Nephron (organoid): ENCODE measurements around the gene AIP.
"Not testable (repeated sequence)": the region's sequence is repeated elsewhere in the genome, so short reads cannot be mapped to it uniquely, and the experiment has no call there.

ENCODE experiments used
- H3K27ac Mint-ChIP-seq, 3 experiments: 2 replicates each; pipeline ENCODE4 v1.8.0; 2020; ENCODE audit warnings: mixed read lengths in 3 of 3, mild to moderate bottlenecking in 2 of 3, moderate library complexity in 1 of 3
- H3K27me3 Mint-ChIP-seq: 2 replicates; pipeline ENCODE4 v1.8.0; 2021; ENCODE audit warnings: low read depth, mild to moderate bottlenecking, moderate library complexity, mixed read lengths
- H3K36me3 Mint-ChIP-seq: 2 replicates; pipeline ENCODE4 v1.8.0; 2020; ENCODE audit warnings: low read depth, mixed read lengths
- H3K4me1 Mint-ChIP-seq: 2 replicates; pipeline ENCODE4 v1.8.0; 2020; ENCODE audit warnings: mixed read lengths
- H3K4me3 Mint-ChIP-seq, 3 experiments: 2 replicates each; pipeline ENCODE4 v1.8.0; 2020; ENCODE audit warnings: mild to moderate bottlenecking in 3 of 3, mixed read lengths in 3 of 3, moderate library complexity in 2 of 3
- H3K9me3 Mint-ChIP-seq: 2 replicates; pipeline ENCODE4 v1.8.0; 2020; ENCODE audit warnings: mixed read lengths
- TF ChIP-seq, protein P1 (sequence below), 3 experiments: fragments of 200-600 bp; sonication (generic); IDR thresholded peaks; one replicate each; pipeline ENCODE4 v1.5.0; 2021; ENCODE audit warnings: antibody characterized with exemption in 3 of 3; ENCODE audit not compliant: unreplicated experiment in 3 of 3

AIP gene

DNA sequence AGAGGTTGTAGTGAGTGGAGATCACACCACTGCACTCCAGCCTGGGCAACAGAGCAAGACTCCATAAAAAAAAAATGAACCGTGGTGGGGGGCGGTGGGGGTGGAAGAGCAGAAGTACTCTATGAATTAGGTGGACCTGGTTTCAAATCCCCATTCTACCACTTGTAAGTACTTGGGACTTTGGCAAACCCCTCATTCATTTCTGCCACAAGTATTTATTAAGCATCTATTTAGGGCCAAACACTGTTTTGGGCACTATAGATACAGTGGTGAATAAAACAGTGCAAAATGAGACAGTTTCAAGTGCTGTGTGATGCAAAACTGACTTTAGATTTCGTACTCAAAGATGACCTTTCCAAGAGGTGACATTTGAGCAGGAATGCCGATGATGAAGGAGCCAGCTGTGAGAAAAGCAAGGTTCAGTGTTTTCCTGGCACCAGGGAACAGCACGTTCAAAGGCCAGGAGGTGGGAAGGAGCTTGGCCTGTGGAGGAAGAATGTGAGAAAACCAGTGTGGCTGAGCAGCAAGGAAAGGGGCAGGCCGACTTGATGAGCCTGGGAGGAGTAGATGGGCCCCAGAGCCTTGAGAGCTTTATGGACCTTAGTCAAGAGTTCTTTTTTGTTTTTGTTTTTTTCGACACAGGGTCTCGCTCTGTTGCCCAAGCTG, 12.4 kb upstream of the AIP start:
- Mint-ChIP-seq H3K9me3 (no peaks in the 10 kb centered on the region), H3K4me1 (peaks cover 6% of the 10 kb centered on the region)

DNA sequence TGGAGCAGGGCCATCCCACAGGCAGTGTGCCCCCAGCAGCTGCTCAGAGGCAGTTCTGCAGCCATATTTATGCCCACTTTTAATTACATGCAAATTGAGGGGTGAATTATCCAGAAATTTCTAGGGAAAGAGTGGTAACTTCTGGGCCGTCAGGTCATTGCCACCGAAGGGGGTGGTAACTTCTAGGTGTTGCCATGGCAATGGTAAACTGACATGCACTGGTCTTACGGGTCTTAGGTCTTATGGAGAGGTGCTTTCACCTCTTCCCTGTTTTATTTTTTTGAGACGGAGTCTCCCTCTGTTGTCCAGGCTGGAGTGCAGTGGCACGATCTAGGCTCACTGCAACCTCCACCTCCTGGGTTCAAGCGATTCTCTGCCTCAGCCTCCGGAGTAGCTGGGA, 9.9 kb upstream of the AIP start:
- H3K4me1 Mint-ChIP-seq: peaks cover under 1% of the 10 kb centered on the region
- H3K27ac Mint-ChIP-seq: no peak overlapping the region
- H3K4me3 Mint-ChIP-seq: no peak overlapping the region
- H3K36me3 Mint-ChIP-seq: no peaks in the 10 kb centered on the region
- H3K27me3 Mint-ChIP-seq: no peaks in the 10 kb centered on the region
- TF ChIP-seq, protein P1, sequence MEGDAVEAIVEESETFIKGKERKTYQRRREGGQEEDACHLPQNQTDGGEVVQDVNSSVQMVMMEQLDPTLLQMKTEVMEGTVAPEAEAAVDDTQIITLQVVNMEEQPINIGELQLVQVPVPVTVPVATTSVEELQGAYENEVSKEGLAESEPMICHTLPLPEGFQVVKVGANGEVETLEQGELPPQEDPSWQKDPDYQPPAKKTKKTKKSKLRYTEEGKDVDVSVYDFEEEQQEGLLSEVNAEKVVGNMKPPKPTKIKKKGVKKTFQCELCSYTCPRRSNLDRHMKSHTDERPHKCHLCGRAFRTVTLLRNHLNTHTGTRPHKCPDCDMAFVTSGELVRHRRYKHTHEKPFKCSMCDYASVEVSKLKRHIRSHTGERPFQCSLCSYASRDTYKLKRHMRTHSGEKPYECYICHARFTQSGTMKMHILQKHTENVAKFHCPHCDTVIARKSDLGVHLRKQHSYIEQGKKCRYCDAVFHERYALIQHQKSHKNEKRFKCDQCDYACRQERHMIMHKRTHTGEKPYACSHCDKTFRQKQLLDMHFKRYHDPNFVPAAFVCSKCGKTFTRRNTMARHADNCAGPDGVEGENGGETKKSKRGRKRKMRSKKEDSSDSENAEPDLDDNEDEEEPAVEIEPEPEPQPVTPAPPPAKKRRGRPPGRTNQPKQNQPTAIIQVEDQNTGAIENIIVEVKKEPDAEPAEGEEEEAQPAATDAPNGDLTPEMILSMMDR (IDR thresholded peaks at IDR 0.05; ENCODE audit: unreplicated experiment in 3 of 3): no peak
- H3K9me3 Mint-ChIP-seq: no peaks in the 10 kb centered on the region

More for the DNA sequence above, 12.4 kb upstream of the AIP start:
- Mint-ChIP-seq H3K36me3 (no peaks in the 10 kb centered on the region), H3K27me3 (no peaks in the 10 kb centered on the region), H3K4me3 (peak overlapping the region; percentile 40 to 95 (median 91)), H3K27ac (peak overlapping the region in 1 of 3 experiments; percentile 54)
- TF ChIP-seq, protein P1 (IDR thresholded peaks at IDR 0.05; ENCODE audit: unreplicated experiment in 3 of 3): no peak

DNA sequence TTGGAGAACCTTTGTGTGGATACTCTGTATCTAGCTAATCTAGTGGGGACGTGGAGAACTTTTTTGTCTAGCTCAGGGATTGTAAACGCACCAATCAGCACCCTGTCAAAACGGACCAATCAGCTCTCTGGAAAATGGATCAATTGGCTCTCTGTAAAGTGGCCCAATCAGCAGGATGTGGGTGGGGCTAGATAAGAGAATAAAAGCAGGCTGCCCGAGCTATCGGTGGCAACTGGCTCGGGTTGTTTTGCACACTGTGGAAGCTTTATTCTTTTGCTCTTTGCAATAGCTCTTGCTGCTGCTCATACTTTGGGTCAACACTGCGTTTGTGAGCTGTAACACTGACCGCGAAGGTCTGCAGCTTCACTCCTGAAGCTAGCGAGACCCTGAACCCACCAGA, 6.1 kb upstream of the AIP start:
- not testable (repeated sequence) for H3K27me3 Mint-ChIP-seq, H3K36me3 Mint-ChIP-seq, H3K27ac Mint-ChIP-seq, H3K4me1 Mint-ChIP-seq, H3K4me3 Mint-ChIP-seq, H3K9me3 Mint-ChIP-seq

DNA sequence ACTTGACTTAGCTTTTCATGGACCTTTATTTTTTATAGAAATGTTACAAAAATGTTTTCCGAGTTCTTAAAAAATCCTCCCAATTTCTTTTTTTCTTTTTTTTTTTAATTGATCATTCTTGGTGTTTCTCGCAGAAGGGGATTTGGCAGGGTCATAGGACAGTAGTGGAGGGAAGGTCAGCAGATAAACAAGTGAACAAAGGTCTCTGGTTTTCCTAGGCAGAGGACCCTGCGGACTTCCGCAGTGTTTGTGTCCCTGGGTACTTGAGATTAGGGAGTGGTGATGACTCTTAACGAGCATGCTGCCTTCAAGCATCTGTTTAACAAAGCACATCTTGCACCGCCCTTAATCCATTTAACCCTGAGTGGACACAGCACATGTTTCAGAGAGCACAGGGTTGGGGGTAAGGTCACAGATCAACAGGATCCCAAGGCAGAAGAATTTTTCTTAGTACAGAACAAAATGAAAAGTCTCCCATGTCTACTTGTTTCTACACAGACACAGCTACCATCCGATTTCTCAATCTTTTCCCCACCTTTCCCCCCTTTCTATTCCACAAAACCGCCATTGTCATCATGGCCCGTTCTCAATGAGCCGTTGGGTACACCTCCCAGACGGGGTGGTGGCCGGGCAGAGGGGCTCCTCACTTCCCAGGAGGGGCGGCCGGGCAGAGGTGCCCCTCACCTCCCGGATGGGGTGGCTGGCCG, 5.3 kb upstream of the AIP start:
- H3K9me3 Mint-ChIP-seq, H3K27me3 Mint-ChIP-seq, H3K36me3 Mint-ChIP-seq, H3K27ac Mint-ChIP-seq, H3K4me3 Mint-ChIP-seq, H3K4me1 Mint-ChIP-seq: not testable (repeated sequence)

DNA sequence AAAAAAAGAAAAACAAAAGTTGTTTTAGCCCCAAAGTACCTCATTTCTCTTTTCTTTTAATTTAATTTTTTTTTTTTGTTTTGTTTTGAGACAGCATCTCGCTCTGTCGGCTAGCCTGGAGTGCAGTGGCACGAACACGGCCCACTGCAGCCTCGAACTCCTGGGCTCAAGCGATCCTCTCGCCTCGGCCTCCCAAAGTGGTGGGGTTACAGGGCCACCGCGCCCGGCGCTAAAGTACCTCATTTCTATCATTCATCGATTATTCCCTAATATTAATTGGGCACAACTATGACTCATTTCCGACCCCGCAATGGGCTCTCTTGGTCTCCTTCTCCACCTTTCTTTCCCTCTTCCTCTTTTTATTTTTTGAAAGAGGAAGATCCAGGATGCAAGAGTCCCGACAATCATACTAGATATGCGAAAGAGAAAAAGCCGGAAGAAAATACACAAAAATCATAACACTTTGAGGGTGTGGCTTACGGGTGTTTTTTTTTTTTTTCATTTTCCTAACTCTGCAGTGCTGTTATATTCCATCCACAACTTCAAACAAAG, 475 bp upstream of the AIP start:
- peak overlapping the region; percentile 89 to 98 (median 90) for H3K4me3 Mint-ChIP-seq
- peaks cover 13% of the 10 kb centered on the region for H3K36me3 Mint-ChIP-seq
- H3K27ac Mint-ChIP-seq: peak overlapping the region; percentile 92 to 98 (median 96)
- TF ChIP-seq, protein P1 (IDR thresholded peaks at IDR 0.05; ENCODE audit: unreplicated experiment in 3 of 3): no peak
- H3K9me3 Mint-ChIP-seq: no peaks in the 10 kb centered on the region
- peaks cover 36% of the 10 kb centered on the region for H3K4me1 Mint-ChIP-seq
- peaks cover 5% of the 10 kb centered on the region for H3K27me3 Mint-ChIP-seq

DNA sequence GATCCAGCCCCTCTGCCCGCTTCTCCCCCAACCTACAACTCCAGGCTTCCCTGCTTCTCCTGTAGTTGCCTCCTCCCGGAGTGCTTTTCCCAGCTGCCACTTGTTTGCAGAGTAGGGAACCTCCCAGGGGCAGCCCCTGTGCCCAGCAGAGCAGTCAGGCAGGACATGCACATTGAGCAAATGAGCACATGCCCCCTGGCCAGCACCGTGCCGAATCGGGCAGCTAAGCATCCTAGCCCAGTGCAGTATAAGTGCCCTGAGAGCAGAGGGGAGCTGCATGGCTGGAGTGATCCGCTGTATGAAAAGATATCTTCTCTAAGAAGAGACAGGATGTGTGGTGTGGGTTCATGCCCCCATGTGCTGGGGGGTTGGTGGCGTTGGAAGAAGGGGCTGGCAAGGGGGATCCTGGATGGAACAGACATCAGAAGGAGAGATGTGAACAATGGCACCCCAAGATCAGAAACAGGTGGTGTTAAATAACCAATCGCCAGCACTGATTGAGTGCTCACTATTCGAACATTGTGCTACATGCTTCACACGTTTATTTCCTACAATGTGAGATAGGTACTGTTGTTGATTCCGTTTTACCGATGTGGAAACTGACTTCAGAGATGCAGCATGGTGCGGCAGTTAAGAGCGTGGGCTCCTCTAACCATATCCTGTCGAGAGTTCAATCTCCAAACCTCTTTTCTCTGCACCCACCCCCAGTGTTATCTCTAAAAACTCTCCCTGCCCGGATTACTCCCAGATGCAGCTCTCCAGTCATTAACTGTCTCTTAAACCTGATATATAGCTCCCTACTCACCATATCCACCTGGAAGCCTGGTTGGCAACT, 1.2 kb downstream of the AIP start:
- H3K4me1 Mint-ChIP-seq: peaks cover 36% of the 10 kb centered on the region
- peaks cover 21% of the 10 kb centered on the region for H3K36me3 Mint-ChIP-seq
- TF ChIP-seq, protein P1 (IDR thresholded peaks at IDR 0.05; ENCODE audit: unreplicated experiment in 3 of 3): no peak
- H3K4me3 Mint-ChIP-seq: peak overlapping the region; percentile 89 to 98 (median 90)
- no peaks in the 10 kb centered on the region for H3K9me3 Mint-ChIP-seq
- peak overlapping the region; percentile 8 to 92 (median 31) for H3K27ac Mint-ChIP-seq
- H3K27me3 Mint-ChIP-seq: peaks cover 3% of the 10 kb centered on the region
